OCI-LY1 (cell line): Measurements from ENCODE around the gene CNTNAP2.

Source experiments
- H2AFZ ChIP-seq: fragments of 200-600 bp; sonication (generic), shearing (Covaris generic); 2 replicates; pipeline ENCODE4 v1.6.0; 2014; ENCODE audit warnings: antibody characterized with exemption, mild to moderate bottlenecking, low read length
- H3F3A ChIP-seq: fragments of 200-600 bp; sonication (generic), shearing (Covaris generic); 2 replicates; pipeline ENCODE4 v1.6.0; 2014; ENCODE audit warnings: mild to moderate bottlenecking, antibody characterized with exemption, low read length, moderate library complexity; ENCODE audit not compliant: insufficient read depth
- H3K27ac ChIP-seq: fragments of 200-600 bp; sonication (generic); 2 replicates; pipeline ENCODE4 v1.5.1; 2014; ENCODE audit warnings: low read length, mixed run types, mild to moderate bottlenecking, low read depth; ENCODE audit not compliant: poor library complexity, severe bottlenecking
- H3K27me3 ChIP-seq: fragments of 200-600 bp; sonication (generic); 2 replicates; pipeline ENCODE4 v1.6.0; 2014; ENCODE audit warnings: antibody characterized with exemption, mild to moderate bottlenecking, low read length, moderate library complexity; ENCODE audit not compliant: insufficient read depth
- H3K36me3 ChIP-seq: fragments of 200-600 bp; sonication (generic); 2 replicates; pipeline ENCODE4 v1.6.1; 2014; ENCODE audit warnings: mild to moderate bottlenecking, antibody characterized with exemption, low read length, moderate library complexity, mixed read lengths; ENCODE audit not compliant: insufficient read depth
- H3K4me1 ChIP-seq: fragments of 200-600 bp; sonication (generic); 2 replicates; pipeline ENCODE4 v1.5.1; 2014; ENCODE audit warnings: mild to moderate bottlenecking, low read length, moderate library complexity; ENCODE audit not compliant: insufficient read depth, severe bottlenecking
- H3K4me2 ChIP-seq: fragments of 200-600 bp; sonication (generic), shearing (Covaris generic); 2 replicates; pipeline ENCODE4 v1.6.1; 2014; ENCODE audit warnings: low read length
- H3K4me3 ChIP-seq: fragments of 200-600 bp; sonication (generic); 2 replicates; pipeline ENCODE4 v1.5.1; 2014; ENCODE audit warnings: low read length, low read depth, mild to moderate bottlenecking, mixed read lengths; ENCODE audit not compliant: poor library complexity, severe bottlenecking
- H3K79me2 ChIP-seq: fragments of 200-600 bp; shearing (Covaris generic); 2 replicates; pipeline ENCODE4 v1.6.1; 2016; ENCODE audit warnings: mixed run types, low read length, mixed read lengths; ENCODE audit not compliant: insufficient read depth
- H3K9ac ChIP-seq: fragments of 200-600 bp; sonication (generic), shearing (Covaris generic); 2 replicates; pipeline ENCODE4 v1.6.1; 2014; ENCODE audit warnings: mild to moderate bottlenecking, low read length, mixed read lengths
- H3K9me2 ChIP-seq: fragments of 200-600 bp; sonication (generic), shearing (Covaris generic); 2 replicates; pipeline ENCODE4 v1.6.1; 2014; ENCODE audit warnings: low read depth, mild to moderate bottlenecking, low read length, mixed read lengths
- H3K9me3 ChIP-seq: fragments of 200-600 bp; shearing (Covaris generic); 2 replicates; pipeline ENCODE4 v1.6.1; 2014; ENCODE audit warnings: low read length, mixed read lengths
- H4K20me1 ChIP-seq: fragments of 200-600 bp; sonication (generic), shearing (Covaris generic); 2 replicates; pipeline ENCODE4 v1.6.0; 2016; ENCODE audit warnings: mild to moderate bottlenecking, low read length; ENCODE audit not compliant: insufficient read depth
- EZH2 ChIP-seq: fragments of 200-600 bp; sonication (generic), shearing (Covaris generic); IDR thresholded peaks from 2 replicates; pipeline ENCODE4 v1.8.0; 2017; ENCODE audit warnings: borderline replicate concordance, mixed run types, mild to moderate bottlenecking, antibody characterized with exemption, low read length, moderate library complexity, mixed read lengths
- TF ChIP-seq, protein P1 (sequence below): fragments of 200-600 bp; sonication (generic), shearing (Covaris generic); IDR thresholded peaks from 2 replicates; pipeline ENCODE4 v1.5.1; 2017; ENCODE audit warnings: mild to moderate bottlenecking, antibody characterized with exemption, low read length, moderate library complexity, mixed read lengths

The CNTNAP2 gene

DNA sequence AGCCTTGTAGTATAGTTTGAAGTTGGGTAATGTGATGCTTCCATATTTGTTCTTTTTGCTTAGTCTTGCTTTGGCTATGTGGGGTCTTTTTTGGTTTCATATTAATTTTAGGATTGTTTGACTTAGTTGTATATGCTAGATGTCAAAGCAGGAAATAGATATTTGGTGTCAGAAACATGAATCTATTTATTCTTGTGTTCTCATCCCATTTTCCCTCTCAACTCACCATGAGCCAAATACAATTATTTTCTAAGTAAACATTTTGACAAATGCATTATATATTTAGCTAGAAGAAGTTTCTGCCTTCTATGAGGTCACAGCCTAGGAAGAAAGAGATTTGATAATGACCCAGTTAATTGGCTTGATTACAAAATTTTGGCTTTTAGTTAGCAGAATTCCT is 1313.4 kb downstream of the CNTNAP2 start:
- no peaks in the 10 kb centered on the region for H3K9me2 ChIP-seq
- H2AFZ ChIP-seq = no peak overlapping the region

DNA sequence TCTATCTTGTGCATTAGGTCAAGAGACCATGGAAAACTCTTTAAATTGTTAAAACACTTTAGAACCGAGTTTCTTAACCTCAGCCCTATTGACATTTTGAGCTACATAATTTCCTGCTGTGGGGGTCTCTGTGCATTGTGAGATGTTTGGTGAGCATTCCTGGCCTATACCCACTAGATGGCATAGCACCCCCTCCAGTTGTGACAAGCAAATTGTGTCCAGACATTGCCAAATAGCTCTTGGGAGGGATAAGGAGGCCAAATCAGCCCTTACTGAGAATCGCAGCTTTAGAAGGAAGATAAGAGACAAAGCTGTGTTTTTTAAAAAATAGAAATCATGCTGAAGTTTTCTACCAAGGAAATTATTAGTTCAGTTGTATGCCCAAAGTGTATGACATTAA is 1315.5 kb downstream of the CNTNAP2 start:
- Histone ChIP-seq H4K20me1 (no peaks in the 10 kb centered on the region), H3K9me2 (no peaks in the 10 kb centered on the region), H2AFZ (no peak overlapping the region), H3K4me3 (no peak overlapping the region), H3F3A (no peaks in the 10 kb centered on the region), H3K79me2 (no peaks in the 10 kb centered on the region), H3K9me3 (no peaks in the 10 kb centered on the region), H3K27me3 (no peaks in the 10 kb centered on the region), H3K36me3 (no peaks in the 10 kb centered on the region), H3K27ac (no peak overlapping the region), H3K9ac (no peak overlapping the region), H3K4me2 (no peak overlapping the region), H3K4me1 (peaks cover 18% of the 10 kb centered on the region)
- TF ChIP-seq, protein P1, sequence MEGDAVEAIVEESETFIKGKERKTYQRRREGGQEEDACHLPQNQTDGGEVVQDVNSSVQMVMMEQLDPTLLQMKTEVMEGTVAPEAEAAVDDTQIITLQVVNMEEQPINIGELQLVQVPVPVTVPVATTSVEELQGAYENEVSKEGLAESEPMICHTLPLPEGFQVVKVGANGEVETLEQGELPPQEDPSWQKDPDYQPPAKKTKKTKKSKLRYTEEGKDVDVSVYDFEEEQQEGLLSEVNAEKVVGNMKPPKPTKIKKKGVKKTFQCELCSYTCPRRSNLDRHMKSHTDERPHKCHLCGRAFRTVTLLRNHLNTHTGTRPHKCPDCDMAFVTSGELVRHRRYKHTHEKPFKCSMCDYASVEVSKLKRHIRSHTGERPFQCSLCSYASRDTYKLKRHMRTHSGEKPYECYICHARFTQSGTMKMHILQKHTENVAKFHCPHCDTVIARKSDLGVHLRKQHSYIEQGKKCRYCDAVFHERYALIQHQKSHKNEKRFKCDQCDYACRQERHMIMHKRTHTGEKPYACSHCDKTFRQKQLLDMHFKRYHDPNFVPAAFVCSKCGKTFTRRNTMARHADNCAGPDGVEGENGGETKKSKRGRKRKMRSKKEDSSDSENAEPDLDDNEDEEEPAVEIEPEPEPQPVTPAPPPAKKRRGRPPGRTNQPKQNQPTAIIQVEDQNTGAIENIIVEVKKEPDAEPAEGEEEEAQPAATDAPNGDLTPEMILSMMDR = peak; percentile 65
- no peak for TF ChIP-seq EZH2

More for the DNA sequence above, 1313.4 kb downstream of the CNTNAP2 start:
- no peaks in the 10 kb centered on the region for H3K27me3 ChIP-seq
- H4K20me1 ChIP-seq = no peaks in the 10 kb centered on the region
- no peak overlapping the region for H3K4me2 ChIP-seq
- H3F3A ChIP-seq = no peaks in the 10 kb centered on the region
- H3K4me3 ChIP-seq = no peak overlapping the region
- TF ChIP-seq, protein P1 = no peak
- TF ChIP-seq EZH2 = no peak
- no peaks in the 10 kb centered on the region for H3K9me3 ChIP-seq
- no peak overlapping the region for H3K27ac ChIP-seq
- H3K36me3 ChIP-seq = no peaks in the 10 kb centered on the region
- H3K79me2 ChIP-seq = no peaks in the 10 kb centered on the region
- H3K9ac ChIP-seq = no peak overlapping the region
- peaks cover 14% of the 10 kb centered on the region for H3K4me1 ChIP-seq

DNA sequence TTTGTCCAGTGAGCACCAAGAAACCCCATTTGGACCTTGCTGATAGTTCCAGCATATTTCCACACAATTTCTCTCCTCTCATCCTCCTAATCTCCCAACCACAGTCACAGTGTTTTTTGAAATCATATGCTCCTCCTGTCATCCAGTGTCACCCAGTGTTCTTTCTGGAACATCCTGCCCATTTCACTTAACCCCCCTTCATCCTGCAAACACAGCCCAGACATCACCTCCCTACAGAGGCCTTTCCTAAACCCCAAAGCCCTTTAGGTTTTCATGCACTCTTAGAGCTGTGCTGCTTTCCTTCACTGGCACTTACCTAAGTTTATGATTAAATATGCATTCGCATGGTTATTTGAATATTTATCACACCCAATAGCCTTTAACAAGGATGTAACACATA is 1316.0 kb downstream of the CNTNAP2 start:
- no peaks in the 10 kb centered on the region for H3K27me3 ChIP-seq
- H3K4me1 ChIP-seq = peaks cover 18% of the 10 kb centered on the region
- H3K9me2 ChIP-seq = no peaks in the 10 kb centered on the region
- H3F3A ChIP-seq = no peaks in the 10 kb centered on the region
- no peak overlapping the region for H3K4me2 ChIP-seq
- no peak overlapping the region for H2AFZ ChIP-seq
- no peaks in the 10 kb centered on the region for H4K20me1 ChIP-seq
- H3K4me3 ChIP-seq = no peak overlapping the region
- no peaks in the 10 kb centered on the region for H3K36me3 ChIP-seq
- H3K27ac ChIP-seq = no peak overlapping the region
- TF ChIP-seq, protein P1 = no peak
- no peak for TF ChIP-seq EZH2
- no peaks in the 10 kb centered on the region for H3K79me2 ChIP-seq
- H3K9me3 ChIP-seq = no peaks in the 10 kb centered on the region
- no peak overlapping the region for H3K9ac ChIP-seq
